ENCODE results near the gene TRIM17.

TRIM17 gene

DNA sequence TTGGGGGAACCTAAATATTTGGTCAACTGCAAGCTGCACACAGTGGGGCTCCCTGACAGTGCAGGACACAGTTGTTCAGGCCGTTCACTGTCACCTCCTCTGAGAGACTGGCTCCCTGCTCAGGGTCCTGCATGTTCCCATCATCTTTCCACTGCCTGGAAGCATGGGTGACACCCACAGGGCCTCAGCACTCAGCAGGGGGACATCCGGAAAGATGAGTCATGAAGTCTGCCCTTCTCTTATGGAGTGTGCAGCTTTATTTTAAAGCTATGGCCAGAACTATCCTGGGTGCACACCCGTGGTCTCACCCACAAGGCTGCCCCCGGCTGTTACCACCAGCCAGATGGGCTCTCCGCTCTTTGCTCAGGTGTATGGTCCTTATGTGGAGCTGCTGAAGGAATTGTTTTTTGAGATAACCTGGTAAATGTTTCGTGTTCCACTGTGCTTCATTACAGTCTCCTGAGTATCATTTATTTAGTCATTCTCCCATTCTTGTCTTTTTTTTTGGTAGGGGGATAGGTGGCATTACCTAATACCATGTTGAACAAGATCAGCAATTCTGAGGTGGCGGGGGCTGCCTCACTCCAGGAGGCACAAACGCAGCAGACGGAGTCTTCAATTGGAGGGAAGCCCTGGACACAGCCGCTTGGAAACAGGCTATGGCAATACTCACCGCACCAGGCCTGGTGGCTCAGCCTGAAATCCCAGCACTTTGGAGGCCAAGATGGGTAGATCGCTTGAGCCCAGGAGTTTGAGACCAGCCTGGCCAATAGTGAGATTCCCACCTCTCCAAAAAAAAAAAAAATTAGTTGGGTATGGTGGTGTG lies 24.3 kb downstream of the TRIM17 start:
- peaks cover 19% of the 10 kb centered on the region for H3K79me1 ChIP-seq (replicated peaks; ENCODE audit: low read length, poor library complexity, severe bottlenecking)
- no peak overlapping the region for H3K4ac ChIP-seq (ENCODE audit: low read depth in 1 of 2, low read length in 2 of 2)
- WGBS: 84% methylated on average over 10 of the region's 12 CpGs

DNA sequence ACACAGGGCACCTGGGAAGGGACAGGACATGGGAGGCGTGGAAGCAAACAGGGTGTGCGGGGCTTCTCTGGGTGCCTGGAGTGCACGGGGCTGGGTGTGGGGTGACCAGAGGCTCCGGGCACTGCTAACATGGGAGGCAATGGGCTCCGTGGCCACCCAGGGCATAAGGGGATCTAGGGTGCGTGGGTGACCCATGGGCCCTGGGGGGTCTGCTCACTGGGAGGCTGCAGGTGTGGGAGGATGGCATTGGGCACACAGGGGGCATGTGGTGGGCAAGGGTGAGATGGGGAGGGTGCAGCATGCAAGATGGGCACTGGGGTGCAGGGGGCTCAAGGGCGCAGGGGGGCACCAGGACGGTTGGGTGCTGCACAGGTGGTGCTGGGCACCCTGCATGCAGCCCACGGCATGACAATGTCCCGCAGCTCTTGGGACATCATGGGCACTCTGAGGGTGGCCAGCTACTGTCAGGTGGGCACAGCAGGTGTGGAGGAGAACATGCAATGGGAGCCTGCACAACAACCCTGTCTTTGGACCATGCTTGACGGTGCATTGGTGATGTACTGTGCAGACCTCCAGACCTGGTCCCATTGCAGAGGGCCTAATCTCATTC lies 25.1 kb downstream of the TRIM17 start:
- WGBS: 99% methylated on average over 11 of the region's 11 CpGs
- peaks cover 24% of the 10 kb centered on the region for H3K4me1 ChIP-seq (ENCODE audit: control insufficient read depth, insufficient read depth, low read depth, low read length)
- no peak overlapping the region for H2BK120ac ChIP-seq (ENCODE audit: low read depth, low read length)
- no peak overlapping the region for H3K4ac ChIP-seq (ENCODE audit: low read depth in 1 of 2, low read length in 2 of 2)
- H3K18ac ChIP-seq (ENCODE audit: low read depth in 1 of 2, low read length in 2 of 2): no peak overlapping the region
- H3K14ac ChIP-seq (ENCODE audit: low read length in 2 of 2): no peak overlapping the region
- H3K4me2 ChIP-seq (ENCODE audit: low read length, poor library complexity, severe bottlenecking): no peak overlapping the region
- H3K36me3 ChIP-seq (ENCODE audit: control insufficient read depth in 1 of 2, insufficient read depth in 2 of 2, low read depth in 1 of 2, low read length in 2 of 2): peaks cover 30 to 36% of the 10 kb centered on the region in 2 experiments
- no peak overlapping the region for H2BK15ac ChIP-seq (ENCODE audit: low read depth, poor library complexity, severe bottlenecking)
- no peak overlapping the region for H3K23ac ChIP-seq (ENCODE audit: low read length in 2 of 2)
- H3K27me3 ChIP-seq (ENCODE audit: control insufficient read depth in 1 of 2, insufficient read depth in 1 of 2, low read length in 2 of 2): no peaks in the 10 kb centered on the region
- no peak overlapping the region for H3K9ac ChIP-seq (ENCODE audit: low read length)
- peak overlapping the region in 1 of 2 experiments; percentile 2 for H3K4me3 ChIP-seq (ENCODE audit: insufficient read depth in 1 of 2, low read depth in 1 of 2, low read length in 2 of 2)
- no peak overlapping the region for H2AFZ ChIP-seq (ENCODE audit: low read depth, low read length)
- H2BK5ac ChIP-seq (ENCODE audit: low read depth, low read length, poor library complexity, severe bottlenecking): no peak overlapping the region
- H4K91ac ChIP-seq (ENCODE audit: low read length): peak overlapping the region; percentile 25
- peak overlapping the region; percentile 27 for H4K8ac ChIP-seq (ENCODE audit: low read length)
- no peak overlapping the region for H2BK12ac ChIP-seq (ENCODE audit: low read length in 2 of 2)
- H2AK5ac ChIP-seq (ENCODE audit: low read length, severe bottlenecking): no peak overlapping the region
- peaks cover 15% of the 10 kb centered on the region for H3K79me1 ChIP-seq (replicated peaks; ENCODE audit: low read length, poor library complexity, severe bottlenecking)
- no peaks in the 10 kb centered on the region for H3K9me3 ChIP-seq (ENCODE audit: control insufficient read depth, low read length)
- no peak overlapping the region for H3K27ac ChIP-seq (ENCODE audit: low read length, poor library complexity, severe bottlenecking)
- DNase-seq: no peak

More for the DNA sequence above, 24.3 kb downstream of the TRIM17 start:
- peak overlapping the region; percentile 3 for H3K27ac ChIP-seq (ENCODE audit: low read length, poor library complexity, severe bottlenecking)
- H2BK120ac ChIP-seq (ENCODE audit: low read depth, low read length): no peak overlapping the region
- H3K4me3 ChIP-seq (ENCODE audit: insufficient read depth in 1 of 2, low read depth in 1 of 2, low read length in 2 of 2): no peak overlapping the region
- H3K9ac ChIP-seq (ENCODE audit: low read length): no peak overlapping the region
- H3K27me3 ChIP-seq (ENCODE audit: control insufficient read depth in 1 of 2, insufficient read depth in 1 of 2, low read length in 2 of 2): no peaks in the 10 kb centered on the region
- no peak overlapping the region for H3K14ac ChIP-seq (ENCODE audit: low read length in 2 of 2)
- peak overlapping the region; percentile 20 for H3K4me2 ChIP-seq (ENCODE audit: low read length, poor library complexity, severe bottlenecking)
- H3K4me1 ChIP-seq (ENCODE audit: control insufficient read depth, insufficient read depth, low read depth, low read length): peaks cover 24% of the 10 kb centered on the region
- no peak overlapping the region for H2BK12ac ChIP-seq (ENCODE audit: low read length in 2 of 2)
- no peak overlapping the region for H4K91ac ChIP-seq (ENCODE audit: low read length)
- H2BK15ac ChIP-seq (ENCODE audit: low read depth, poor library complexity, severe bottlenecking): no peak overlapping the region
- no peak overlapping the region for H3K23ac ChIP-seq (ENCODE audit: low read length in 2 of 2)
- no peak overlapping the region for H4K8ac ChIP-seq (ENCODE audit: low read length)
- H3K9me3 ChIP-seq (ENCODE audit: control insufficient read depth, low read length): no peaks in the 10 kb centered on the region
- peaks cover 36 to 44% of the 10 kb centered on the region in 2 experiments for H3K36me3 ChIP-seq (ENCODE audit: control insufficient read depth in 1 of 2, insufficient read depth in 2 of 2, low read depth in 1 of 2, low read length in 2 of 2)
- no peak overlapping the region for H2AK5ac ChIP-seq (ENCODE audit: low read length, severe bottlenecking)
- no peak overlapping the region for H2BK5ac ChIP-seq (ENCODE audit: low read depth, low read length, poor library complexity, severe bottlenecking)
- H2AFZ ChIP-seq (ENCODE audit: low read depth, low read length): no peak overlapping the region
- peak; percentile 44 for DNase-seq
- no peak overlapping the region for H3K18ac ChIP-seq (ENCODE audit: low read depth in 1 of 2, low read length in 2 of 2)

- Histone ChIP-seq H3K4me3 (ENCODE audit: insufficient read depth in 1 of 2, low read depth in 1 of 2, low read length in 2 of 2) (no peak overlapping the region), H2BK120ac (ENCODE audit: low read depth, low read length) (no peak overlapping the region), H3K27ac (ENCODE audit: low read length, poor library complexity, severe bottlenecking) (no peak overlapping the region), H3K4me2 (ENCODE audit: low read length, poor library complexity, severe bottlenecking) (no peak overlapping the region), H2BK15ac (ENCODE audit: low read depth, poor library complexity, severe bottlenecking) (no peak overlapping the region), H2BK12ac (ENCODE audit: low read length in 2 of 2) (no peak overlapping the region), H3K79me1 (replicated peaks; ENCODE audit: low read length, poor library complexity, severe bottlenecking) (peaks cover 9% of the 10 kb centered on the region), H3K9ac (ENCODE audit: low read length) (no peak overlapping the region), H3K27me3 (ENCODE audit: control insufficient read depth in 1 of 2, insufficient read depth in 1 of 2, low read length in 2 of 2) (no peaks in the 10 kb centered on the region), H3K4ac (ENCODE audit: low read depth in 1 of 2, low read length in 2 of 2) (no peak overlapping the region), H3K23ac (ENCODE audit: low read length in 2 of 2) (no peak overlapping the region), H3K9me3 (ENCODE audit: control insufficient read depth, low read length) (no peaks in the 10 kb centered on the region), H3K4me1 (ENCODE audit: control insufficient read depth, insufficient read depth, low read depth, low read length) (peaks cover 24% of the 10 kb centered on the region), H3K36me3 (ENCODE audit: control insufficient read depth in 1 of 2, insufficient read depth in 2 of 2, low read depth in 1 of 2, low read length in 2 of 2) (peaks cover 21 to 27% of the 10 kb centered on the region in 2 experiments), H4K91ac (ENCODE audit: low read length) (no peak overlapping the region), H2AFZ (ENCODE audit: low read depth, low read length) (no peak overlapping the region), H4K8ac (ENCODE audit: low read length) (no peak overlapping the region), H3K18ac (ENCODE audit: low read depth in 1 of 2, low read length in 2 of 2) (no peak overlapping the region), H2AK5ac (ENCODE audit: low read length, severe bottlenecking) (no peak overlapping the region), H2BK5ac (ENCODE audit: low read depth, low read length, poor library complexity, severe bottlenecking) (no peak overlapping the region), H3K14ac (ENCODE audit: low read length in 2 of 2) (no peak overlapping the region)
- no peak for DNase-seq
- WGBS: 87% methylated on average over 10 of the region's 10 CpGs
Measured at GRCh38 chr1:228390649-228391048, 26.0 kb downstream of the TRIM17 start.

DNA sequence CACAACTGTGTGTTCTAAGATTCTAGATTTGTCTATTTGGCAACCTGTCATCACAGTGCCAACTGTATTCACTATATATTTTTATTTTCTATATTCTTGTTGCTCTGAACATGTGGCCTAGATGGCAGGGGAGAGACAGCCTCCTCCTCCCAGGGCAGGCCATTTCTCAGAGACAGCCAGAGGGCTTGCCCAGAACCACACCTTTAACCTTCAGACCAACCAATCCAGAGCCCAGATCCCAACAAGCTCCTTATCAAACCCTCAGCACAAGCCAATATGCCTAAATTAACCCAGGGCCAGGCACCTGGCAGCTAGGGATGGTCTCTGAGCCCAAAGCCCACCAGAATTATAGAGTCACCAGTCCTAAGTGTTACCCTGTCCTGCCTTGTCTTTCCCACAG lies 29.3 kb downstream of the TRIM17 start:
- Histone ChIP-seq H3K9me3 (ENCODE audit: control insufficient read depth, low read length) (no peaks in the 10 kb centered on the region), H4K91ac (ENCODE audit: low read length) (no peak overlapping the region), H3K4ac (ENCODE audit: low read depth in 1 of 2, low read length in 2 of 2) (no peak overlapping the region), H2AFZ (ENCODE audit: low read depth, low read length) (no peak overlapping the region), H3K23ac (ENCODE audit: low read length in 2 of 2) (no peak overlapping the region), H3K36me3 (ENCODE audit: control insufficient read depth in 1 of 2, insufficient read depth in 2 of 2, low read depth in 1 of 2, low read length in 2 of 2) (peaks cover 7% of the 10 kb centered on the region in 2 experiments), H3K9ac (ENCODE audit: low read length) (no peak overlapping the region), H3K4me2 (ENCODE audit: low read length, poor library complexity, severe bottlenecking) (no peak overlapping the region), H3K4me1 (ENCODE audit: control insufficient read depth, insufficient read depth, low read depth, low read length) (peaks cover 12% of the 10 kb centered on the region), H3K18ac (ENCODE audit: low read depth in 1 of 2, low read length in 2 of 2) (no peak overlapping the region), H2AK5ac (ENCODE audit: low read length, severe bottlenecking) (no peak overlapping the region), H4K8ac (ENCODE audit: low read length) (no peak overlapping the region), H3K79me1 (replicated peaks; ENCODE audit: low read length, poor library complexity, severe bottlenecking) (no peaks in the 10 kb centered on the region), H2BK15ac (ENCODE audit: low read depth, poor library complexity, severe bottlenecking) (no peak overlapping the region), H2BK5ac (ENCODE audit: low read depth, low read length, poor library complexity, severe bottlenecking) (no peak overlapping the region), H3K14ac (ENCODE audit: low read length in 2 of 2) (no peak overlapping the region), H2BK12ac (ENCODE audit: low read length in 2 of 2) (no peak overlapping the region), H3K27me3 (ENCODE audit: control insufficient read depth in 1 of 2, insufficient read depth in 1 of 2, low read length in 2 of 2) (no peaks in the 10 kb centered on the region), H3K27ac (ENCODE audit: low read length, poor library complexity, severe bottlenecking) (no peak overlapping the region), H2BK120ac (ENCODE audit: low read depth, low read length) (no peak overlapping the region), H3K4me3 (ENCODE audit: insufficient read depth in 1 of 2, low read depth in 1 of 2, low read length in 2 of 2) (no peak overlapping the region)
- DNase-seq: no peak

Measured in mesenchymal stem cell (in vitro differentiated cells and primary cell).